Mucosa of descending colon (tissue), 3 donors: ENCODE results near the gene SH2D3C. TPM values are rescaled to one million over a fixed set of nuclear protein-coding genes. Genes with fewer than 3 reads are reported as not detected.
A peak's percentile ranks its signal among the peaks of the same experiment; 100 is the strongest.

Experiments
- ATAC-seq: fragments of 200-7000 bp; cut with Tn5 transposase; one replicate; pipeline ENCODE4 v1.9.1; 2020; ENCODE audit warnings: mild to moderate bottlenecking, moderate library complexity
- DNase-seq, 3 donors: peaks; one replicate each; pipeline ENCODE4 v3.0.0-alpha.2; 2020
- H3K36me3 ChIP-seq: fragments of 200-600 bp; one replicate; pipeline ENCODE4 v1.8.0; 2021; ENCODE audit warnings: low read depth, mild to moderate bottlenecking
- H3K4me1 ChIP-seq: fragments of 200-600 bp; one replicate; pipeline ENCODE4 v1.8.0; 2021; ENCODE audit warnings: low read depth, mild to moderate bottlenecking
- H3K4me3 ChIP-seq: fragments of 200-600 bp; one replicate; pipeline ENCODE4 v1.8.0; 2021; ENCODE audit warnings: mild to moderate bottlenecking
- H3K9me3 ChIP-seq: fragments of 200-600 bp; one replicate; pipeline ENCODE4 v1.8.0; 2021; ENCODE audit warnings: mild to moderate bottlenecking
- intact Hi-C, 2 donors: fragments of 100-400 bp; cut with DNase I in 1 of 2; cut with micrococcal nuclease in 1 of 2; formaldehyde crosslinking; loops; one replicate each; pipeline versions ENCODE4 v1.11.0 to v1.11.1; 2022; cut with DNase I, micrococcal nuclease
- total RNA-seq, 3 donors: library from RNA; stranded (reverse); fragmentation: NEBNext Ultra II Directional in 2 of 3; extraction: Animal tissue kit (Norgen Biotek cat#: 25700) in 2 of 3; gene quantifications; one replicate each; pipeline versions ENCODE4 v1.2.1 to v1.2.4, GENCODE V29; 2021 to 2023
- TF ChIP-seq, protein P1 (sequence below): fragments of 200-600 bp; IDR thresholded peaks from one replicate; pipeline ENCODE4 v1.8.0; 2022; ENCODE audit warnings: antibody characterized with exemption, mild to moderate bottlenecking
- donor health status: DM: no; HTN: no; CAD: no; lungs with moderate emphysema.
- donor health status: DM: no; HTN: no; CAD: no.
- donor health status: DM: no; HTN: yes; CAD: no.

SH2D3C gene
- total RNA-seq, 3 donors from 2014 or later, result 3.2 to 7.4 (median 4.7) TPM

DNA sequence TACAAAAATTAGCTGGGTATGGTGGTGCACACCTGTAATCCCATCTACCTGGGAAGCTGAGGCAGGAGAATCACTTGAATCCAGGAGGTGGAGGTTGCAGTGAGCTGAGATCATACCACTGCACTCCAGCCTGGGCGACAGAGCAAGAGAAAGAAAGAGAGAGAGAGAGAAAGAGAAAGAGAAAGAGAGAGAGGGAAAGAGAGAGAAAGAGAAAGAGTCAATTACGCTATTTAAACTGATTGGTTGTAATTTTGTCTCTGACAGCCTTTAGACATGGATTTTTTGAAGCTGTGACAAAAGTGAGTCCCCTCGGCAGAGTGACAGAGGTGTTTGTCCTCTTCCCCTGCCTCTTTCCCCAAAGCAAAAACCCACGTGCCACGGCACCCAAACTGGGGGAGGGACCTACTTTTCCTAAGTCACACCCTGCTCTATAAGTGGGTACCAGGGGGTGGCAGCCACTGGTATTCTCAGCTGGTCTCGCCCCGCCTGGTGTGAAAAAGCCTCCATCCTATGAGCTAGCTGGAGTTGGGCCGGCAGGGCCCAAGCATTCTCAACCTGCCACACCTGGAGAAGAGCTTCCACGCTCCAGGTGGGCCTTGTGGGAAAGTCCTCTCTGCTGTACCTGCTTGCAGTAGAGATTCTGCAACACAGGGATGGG is 75.0 kb downstream of the SH2D3C start:
- Histone ChIP-seq H3K9me3 (no peaks in the 10 kb centered on the region), H3K4me3 (no peak overlapping the region), H3K36me3 (no peaks in the 10 kb centered on the region), H3K4me1 (peaks cover 6% of the 10 kb centered on the region)
- no peak for DNase-seq
- TF ChIP-seq, protein P1, sequence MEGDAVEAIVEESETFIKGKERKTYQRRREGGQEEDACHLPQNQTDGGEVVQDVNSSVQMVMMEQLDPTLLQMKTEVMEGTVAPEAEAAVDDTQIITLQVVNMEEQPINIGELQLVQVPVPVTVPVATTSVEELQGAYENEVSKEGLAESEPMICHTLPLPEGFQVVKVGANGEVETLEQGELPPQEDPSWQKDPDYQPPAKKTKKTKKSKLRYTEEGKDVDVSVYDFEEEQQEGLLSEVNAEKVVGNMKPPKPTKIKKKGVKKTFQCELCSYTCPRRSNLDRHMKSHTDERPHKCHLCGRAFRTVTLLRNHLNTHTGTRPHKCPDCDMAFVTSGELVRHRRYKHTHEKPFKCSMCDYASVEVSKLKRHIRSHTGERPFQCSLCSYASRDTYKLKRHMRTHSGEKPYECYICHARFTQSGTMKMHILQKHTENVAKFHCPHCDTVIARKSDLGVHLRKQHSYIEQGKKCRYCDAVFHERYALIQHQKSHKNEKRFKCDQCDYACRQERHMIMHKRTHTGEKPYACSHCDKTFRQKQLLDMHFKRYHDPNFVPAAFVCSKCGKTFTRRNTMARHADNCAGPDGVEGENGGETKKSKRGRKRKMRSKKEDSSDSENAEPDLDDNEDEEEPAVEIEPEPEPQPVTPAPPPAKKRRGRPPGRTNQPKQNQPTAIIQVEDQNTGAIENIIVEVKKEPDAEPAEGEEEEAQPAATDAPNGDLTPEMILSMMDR, result no peak
- intact Hi-C loops, result no loop called here
- no peak for ATAC-seq

GRCh38 chr9:127700594-127701255 is 77.7 kb downstream of the SH2D3C start:
- H3K4me3 ChIP-seq, result no peak overlapping the region
- DNase-seq (no peak), ATAC-seq (no peak)
- no peaks in the 10 kb centered on the region for H3K9me3 ChIP-seq
- intact Hi-C loops, result no loop called here
- TF ChIP-seq, protein P1, result no peak
- H3K36me3 ChIP-seq, result no peaks in the 10 kb centered on the region
- peaks cover 6% of the 10 kb centered on the region for H3K4me1 ChIP-seq

- ATAC-seq (no peak), DNase-seq (no peak)
- Histone ChIP-seq H3K4me3 (no peak overlapping the region), H3K36me3 (no peaks in the 10 kb centered on the region), H3K9me3 (no peaks in the 10 kb centered on the region), H3K4me1 (peaks cover 6% of the 10 kb centered on the region)
- intact Hi-C loops, result no loop called here
- TF ChIP-seq, protein P1, result no peak
Measured at GRCh38 chr9:127700140-127700539, 78.3 kb downstream of the SH2D3C start.

DNA sequence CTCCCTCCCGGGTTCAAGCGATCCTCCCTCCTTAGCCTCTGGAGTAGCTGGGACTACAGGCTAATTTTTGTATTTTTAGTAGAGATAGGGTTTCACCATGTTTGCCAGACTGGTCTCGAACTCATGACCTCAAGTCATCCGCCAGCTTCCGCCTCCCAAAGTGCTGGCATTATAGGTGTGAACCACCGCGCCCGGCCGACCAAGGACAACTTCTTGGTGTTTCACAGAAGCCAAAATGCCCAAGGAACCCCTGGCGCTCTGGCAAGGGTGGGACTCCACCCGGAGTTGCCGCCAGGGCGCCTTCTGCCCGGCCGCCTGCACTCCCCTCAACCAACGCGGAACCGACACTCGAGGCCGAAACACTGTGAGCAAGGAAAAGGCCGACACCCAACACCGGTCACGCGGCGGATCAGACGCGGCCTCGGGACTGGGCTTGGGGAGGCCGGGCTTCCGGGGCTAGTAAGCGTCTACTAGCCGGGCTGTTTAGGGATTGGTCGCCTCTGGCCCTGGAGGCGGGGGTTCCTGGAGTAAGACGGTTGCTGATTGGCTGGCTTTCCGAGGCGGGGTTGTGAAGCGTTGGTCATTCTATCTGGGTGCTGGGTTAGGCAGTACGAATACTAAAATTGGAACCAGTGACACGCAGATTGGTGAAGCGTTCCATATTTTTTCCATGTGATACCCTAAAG is 79.3 kb downstream of the SH2D3C start:
- H3K4me1 ChIP-seq, result peaks cover 6% of the 10 kb centered on the region
- TF ChIP-seq, protein P1, result no peak
- peak; percentile 99 for ATAC-seq
- H3K9me3 ChIP-seq, result no peaks in the 10 kb centered on the region
- no peaks in the 10 kb centered on the region for H3K36me3 ChIP-seq
- peak; percentile 94 to 97 (median 95) for DNase-seq
- intact Hi-C loops, result no loop called here
- H3K4me3 ChIP-seq, result no peak overlapping the region

DNA sequence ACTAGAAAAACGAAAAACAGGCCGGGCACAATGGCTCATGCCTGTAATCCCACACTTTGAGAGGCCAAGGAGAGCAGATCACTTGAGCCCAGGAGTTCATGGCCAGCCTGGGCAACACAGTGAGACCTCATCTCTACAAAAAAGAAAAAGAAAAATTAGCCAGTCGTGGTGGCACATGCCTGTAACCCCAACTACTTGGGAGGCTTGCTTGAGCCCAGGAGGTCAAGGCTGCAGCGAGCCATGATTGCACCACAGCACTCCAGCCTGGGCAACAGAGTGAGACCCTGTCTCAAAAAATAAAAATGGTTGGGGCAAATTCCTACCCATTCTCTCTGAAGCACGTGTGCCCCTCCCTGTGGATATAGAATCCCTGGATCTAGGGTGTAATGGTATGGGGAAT is 80.1 kb downstream of the SH2D3C start:
- no peaks in the 10 kb centered on the region for H3K9me3 ChIP-seq
- no peak overlapping the region for H3K4me3 ChIP-seq
- DNase-seq (no peak), ATAC-seq (no peak)
- peaks cover 6% of the 10 kb centered on the region for H3K4me1 ChIP-seq
- TF ChIP-seq, protein P1, result no peak
- intact Hi-C loops, result no loop called here
- no peaks in the 10 kb centered on the region for H3K36me3 ChIP-seq
